Measurements from ENCODE around the gene MTAP.
A peak's percentile ranks its signal among the peaks of the same experiment; 100 is the strongest.
"Not testable (repeated sequence)": the region's sequence is repeated elsewhere in the genome, so short reads cannot be mapped to it uniquely, and the experiment has no call there.

MTAP gene

DNA sequence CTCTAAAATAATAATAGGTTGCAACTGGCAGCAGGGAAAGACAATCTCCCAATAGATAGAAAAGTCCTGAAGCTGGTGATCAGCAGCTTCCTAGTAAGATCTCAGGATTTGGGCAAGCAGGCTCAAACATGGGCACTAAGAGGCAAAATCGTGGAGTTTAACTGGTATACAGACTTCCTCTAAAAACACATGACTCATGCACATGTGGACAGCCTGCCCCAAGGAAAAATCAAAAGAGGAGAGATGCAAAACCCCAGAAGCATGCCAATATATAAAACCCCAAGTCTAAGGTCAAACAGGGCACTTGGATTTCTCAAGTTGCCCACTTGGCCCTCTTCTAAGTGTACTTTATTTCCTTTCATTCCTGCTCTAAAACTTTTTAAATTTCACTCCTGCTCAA lies 129.0 kb downstream of the MTAP start:
- no peak for DNase-seq

DNA sequence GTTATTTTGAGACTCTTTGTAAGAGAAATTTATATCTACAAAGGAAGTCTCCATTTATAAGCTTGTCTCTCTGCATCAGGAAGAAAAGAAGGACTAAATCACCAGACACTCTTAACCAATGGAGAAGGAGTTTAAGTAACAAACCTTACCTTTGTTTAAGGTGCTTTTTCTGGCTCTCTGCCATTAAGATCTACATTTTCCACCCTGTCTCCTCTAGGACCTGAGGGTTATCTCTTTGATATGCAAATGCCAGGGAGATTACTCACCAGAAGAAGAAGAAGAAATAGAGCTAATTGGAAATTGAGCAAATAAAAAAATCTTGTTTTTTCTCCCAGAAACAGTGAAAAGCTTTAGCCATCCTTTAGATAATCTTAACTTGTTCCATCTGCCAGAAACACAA lies 130.8 kb downstream of the MTAP start:
- DNase-seq: no peak

DNA sequence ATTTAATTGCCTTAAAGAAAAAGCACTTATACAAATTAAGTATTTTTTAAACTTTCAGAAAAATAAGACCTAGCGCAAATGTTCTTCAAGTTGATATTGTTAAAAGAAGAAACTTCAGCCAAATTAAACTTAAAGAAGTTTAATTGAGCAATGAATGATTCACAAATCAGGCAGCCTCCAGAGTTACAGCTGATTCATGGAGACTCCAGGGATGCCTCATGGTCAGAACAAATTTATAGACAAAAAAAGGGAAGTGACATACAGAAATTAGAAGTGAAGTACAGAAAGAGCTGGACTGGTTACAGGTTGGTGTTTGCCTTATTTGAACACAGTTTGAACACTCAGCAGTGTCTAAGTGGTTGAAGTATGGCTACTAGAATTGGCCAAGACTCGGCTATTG lies 131.4 kb downstream of the MTAP start:
- DNase-seq: no peak

DNA sequence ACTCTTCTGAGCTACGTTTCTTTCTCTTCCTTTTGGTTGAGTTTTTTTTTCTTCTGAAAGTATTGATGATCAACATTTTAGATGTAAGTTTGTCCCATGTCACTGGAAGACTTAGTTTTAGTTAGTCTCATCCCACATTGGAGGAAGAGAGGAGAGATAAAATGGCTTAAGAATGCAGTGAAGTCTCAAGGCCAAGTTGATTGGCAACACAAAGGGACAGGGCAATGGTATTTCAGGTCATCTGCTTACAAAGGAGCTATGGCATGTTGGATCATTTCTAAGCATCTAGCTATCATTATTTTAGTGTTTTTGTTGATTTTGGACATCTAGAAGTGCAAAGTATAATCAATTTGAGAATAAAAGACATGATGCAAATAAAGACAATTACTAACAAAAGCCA lies 133.2 kb downstream of the MTAP start:
- no peak for DNase-seq

DNA sequence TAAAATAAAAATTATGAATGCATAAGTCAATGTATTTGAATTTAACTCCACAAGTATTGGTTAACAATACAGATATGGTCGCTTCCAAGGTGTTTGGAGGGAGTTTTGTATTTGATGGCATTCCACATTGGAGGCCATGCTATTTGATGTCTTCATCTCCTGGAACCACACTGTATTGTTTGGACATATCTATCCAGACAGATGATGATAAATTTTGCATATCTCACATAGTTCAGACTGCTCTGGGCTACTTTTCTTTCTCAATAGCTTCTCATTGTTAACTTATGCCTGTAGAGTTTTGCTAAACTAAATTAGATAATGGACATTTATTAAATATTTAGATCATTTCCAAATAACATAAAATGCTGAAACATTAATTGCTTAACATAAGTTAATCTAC lies 133.7 kb downstream of the MTAP start:
- DNase-seq: no peak

DNA sequence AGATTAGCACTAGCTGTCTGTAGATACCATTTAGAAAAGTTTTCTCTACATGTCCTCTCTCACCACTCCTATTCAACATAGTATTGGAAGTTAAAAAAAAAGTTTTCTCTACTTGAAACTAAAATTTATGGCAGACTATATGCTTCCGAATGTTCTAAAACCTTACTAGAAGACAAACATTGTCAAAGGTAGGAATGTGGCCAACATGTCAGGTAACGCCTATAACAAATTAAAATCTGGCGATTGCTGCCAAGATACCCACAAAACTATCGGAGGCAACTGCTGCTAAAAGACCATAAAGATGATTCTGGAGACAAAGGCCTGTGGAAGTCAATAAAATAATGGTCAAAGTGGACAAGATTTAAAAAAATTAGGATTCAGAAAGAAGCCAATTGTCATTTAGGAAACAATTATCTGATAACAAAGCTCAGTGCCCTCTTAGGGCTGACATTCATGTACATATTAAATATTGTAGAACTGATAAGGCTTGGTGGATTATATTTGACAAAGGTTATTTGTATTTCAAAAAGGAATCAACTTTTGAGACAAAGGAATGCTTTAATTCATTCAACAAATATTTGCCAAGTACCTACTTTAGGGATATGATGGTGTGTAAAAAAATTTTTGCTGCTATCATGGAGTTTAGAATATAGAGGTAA lies 139.0 kb downstream of the MTAP start:
- no peak for DNase-seq

DNA sequence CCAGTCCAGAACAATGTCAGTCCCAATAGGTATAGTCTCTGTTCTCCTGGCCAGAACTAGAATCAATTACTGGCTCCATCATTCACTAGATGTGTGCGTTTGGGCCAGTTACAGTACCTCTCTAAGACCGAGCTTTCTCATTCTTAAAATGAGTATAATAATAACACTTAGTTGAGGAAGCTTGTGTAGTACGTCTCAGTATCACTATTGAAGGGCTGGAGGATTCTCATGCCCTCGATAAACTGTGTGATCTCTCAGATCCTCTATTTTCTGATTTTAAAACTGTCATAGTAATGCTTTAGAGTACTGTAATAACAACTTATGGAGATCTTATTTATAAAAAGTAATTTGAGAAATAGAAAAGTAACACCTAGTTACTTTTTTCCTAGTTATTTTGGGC lies 141.0 kb downstream of the MTAP start:
- DNase-seq: no peak

DNA sequence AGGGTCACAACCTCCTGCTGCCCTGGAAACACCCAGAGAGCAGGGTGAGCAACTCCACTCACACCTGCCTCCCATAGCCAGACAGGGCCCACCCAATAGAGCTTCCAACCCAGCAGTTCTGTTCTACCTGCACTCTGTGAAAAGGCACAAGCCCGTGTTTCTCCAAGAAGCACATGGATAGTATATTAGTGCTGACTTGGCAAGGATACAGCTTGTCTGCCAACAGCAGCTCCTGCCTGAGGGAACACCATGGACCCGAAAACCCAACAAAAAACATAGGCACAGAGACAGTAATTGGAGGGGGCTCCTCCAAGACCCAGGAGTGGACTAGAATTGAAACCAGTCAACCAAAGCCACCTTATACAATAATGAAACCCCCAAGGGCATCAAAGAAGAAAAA lies 143.2 kb downstream of the MTAP start:
- no peak for DNase-seq

DNA sequence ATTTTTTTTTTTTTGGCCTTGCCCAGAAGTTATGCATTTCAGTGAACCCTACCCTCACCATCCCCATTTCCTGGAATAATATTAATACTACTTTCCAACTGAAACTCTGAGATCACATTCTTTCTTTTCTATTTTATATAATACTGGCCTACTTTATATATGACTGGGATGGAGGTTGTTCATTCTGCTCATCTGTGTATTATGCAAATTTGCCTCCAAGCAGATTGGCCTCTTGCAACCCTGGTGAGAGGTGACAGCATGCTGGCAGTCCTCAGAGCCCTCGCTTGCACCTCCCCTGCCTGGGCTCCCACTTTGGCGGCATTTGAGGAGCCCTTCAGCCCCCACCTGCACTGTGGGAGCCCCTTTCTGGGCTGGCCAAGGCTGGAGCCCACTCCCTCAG lies 156.4 kb downstream of the MTAP start:
- no peak for DNase-seq

DNA sequence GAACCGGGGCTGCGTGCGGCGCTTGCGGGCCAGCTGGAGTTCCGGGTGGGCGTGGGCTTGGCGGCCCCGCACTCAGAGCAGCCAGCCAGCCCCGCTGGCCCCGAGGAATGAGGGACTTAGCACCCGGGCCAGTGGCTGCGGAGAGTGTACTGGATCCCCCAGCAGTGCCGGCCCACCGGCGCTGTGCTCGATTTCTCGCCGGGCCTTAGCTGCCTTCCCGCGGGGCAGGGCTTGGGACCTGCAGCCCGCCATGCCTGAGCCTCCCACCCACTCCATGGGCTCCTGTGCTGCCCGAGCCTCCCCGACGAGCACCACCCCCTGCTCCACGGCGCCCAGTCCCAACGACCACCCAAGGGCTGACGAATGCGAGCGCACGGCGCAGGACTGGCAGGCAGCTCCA lies 156.8 kb downstream of the MTAP start:
- DNase-seq: not testable (repeated sequence)

DNA sequence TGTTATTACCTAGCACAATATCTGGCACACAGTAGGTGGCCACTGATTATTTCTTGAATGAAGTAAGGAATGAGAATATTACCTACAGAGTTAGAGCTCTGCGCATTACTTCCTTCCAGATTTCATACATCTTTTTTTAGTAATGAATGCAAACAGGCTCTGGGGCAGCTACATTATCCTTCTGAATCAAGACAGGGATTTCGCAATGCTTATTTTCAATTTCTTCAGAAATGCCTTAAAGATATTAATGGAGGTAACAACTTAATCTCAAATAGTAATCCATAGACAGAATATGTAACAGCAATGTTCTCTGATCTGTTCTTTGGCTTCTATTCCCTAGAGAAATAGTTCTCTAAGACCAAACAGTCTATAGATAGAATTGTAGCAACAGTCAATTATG lies 159.1 kb downstream of the MTAP start:
- no peak for DNase-seq

DNA sequence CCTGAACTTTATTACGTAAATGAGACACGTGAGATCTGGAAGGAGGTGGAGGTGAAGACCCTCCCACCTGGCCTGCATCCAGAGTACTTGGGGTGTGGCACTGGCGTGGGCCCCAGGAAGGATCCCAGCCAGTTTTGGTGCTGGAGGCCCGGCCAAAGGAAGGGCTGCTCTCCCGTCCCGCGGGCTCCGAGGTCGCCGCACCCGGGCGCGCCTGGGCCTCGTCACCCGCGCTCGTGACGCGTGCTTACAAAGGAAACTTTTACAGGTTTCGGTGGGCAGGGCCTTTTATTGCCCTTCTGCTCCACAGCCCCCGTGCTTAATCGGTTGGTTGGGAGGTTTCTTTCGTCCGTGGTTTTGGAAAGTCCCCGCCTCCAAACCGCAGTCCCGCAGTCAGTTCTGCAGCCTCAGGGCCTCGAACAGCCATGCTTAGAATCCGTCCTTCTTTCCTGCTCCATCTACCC lies 162.5 kb downstream of the MTAP start:
- DNase-seq: peak; percentile 61 to 66

DNA sequence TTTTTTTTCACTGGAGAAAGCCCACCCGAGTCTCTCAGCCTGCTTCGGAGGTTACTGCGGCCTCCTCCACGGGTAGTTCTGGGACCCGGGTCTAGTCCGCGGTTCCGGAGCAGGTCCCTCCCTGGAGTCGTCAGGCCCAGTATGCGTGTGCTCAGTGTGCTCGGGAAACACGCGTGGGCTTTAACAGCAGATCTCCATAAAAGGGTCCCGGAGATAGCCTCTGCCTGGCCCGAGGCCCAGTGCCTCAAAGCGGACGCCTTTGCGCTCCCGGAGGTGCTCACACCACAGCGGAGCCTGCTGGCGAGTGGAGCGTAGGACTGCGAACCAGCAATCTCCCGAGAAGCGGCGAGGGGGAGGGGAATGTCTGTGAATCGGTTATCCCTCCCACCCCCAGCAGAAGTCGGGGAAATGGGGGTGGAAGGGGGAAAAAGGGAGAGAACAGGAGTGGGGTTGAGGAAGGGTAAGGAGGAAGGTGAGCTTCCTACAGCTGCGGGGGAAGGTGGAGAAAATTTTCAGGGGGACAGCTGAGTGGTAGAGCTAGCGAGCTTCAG lies 163.0 kb downstream of the MTAP start:
- peak; percentile 59 to 66 for DNase-seq

DNA sequence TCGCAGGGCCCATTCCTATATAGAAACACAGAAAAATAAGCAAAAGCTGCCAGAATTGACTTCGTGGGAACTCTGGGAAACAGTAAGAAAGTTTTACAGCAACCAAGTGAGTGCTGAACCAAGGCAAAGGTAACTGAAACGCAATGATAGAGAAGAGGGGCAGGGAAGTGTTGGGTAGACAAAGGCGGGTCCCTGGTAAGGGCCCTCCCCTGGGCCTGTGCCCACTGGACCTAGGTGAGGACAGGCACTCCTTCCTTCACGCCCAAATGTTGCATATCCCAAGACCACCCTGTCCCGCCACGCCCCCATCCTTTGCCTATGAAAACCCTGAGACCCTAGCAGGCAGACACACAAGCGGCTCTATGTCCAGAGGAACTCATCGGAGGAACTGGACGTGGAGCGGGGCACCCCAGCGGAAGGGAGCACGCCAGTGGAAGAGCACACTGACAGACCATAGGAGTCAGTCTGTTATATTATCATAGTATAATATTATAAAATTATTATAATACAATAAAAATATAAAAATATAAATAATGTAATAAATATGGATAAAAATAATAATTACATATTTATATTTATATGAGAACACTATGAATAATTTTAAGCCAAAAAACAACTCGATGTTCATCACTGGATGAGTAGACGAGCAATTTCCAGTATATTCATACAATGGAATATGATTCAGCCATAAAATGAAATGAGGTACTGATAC lies 163.9 kb downstream of the MTAP start:
- no peak for DNase-seq

DNA sequence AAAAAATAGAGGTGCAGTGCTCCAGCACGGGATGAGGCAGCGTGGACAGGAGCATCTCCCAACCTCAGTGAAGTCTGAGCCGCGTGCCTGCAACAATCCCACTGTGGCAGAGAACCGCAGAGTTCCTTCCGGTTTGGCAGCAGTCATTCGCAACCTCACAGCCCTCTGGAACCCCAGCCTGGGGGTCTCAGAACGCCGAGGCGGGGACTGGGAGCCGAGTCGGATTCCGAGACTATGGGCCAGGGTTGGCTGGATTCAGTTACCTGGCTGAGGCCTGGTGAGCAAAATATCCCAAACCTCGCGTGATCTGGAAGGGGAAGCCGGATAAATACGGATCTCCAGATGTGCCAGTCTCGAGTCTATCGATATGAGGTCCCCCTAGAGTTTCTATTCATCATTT lies 164.7 kb downstream of the MTAP start:
- DNase-seq: no peak

DNA sequence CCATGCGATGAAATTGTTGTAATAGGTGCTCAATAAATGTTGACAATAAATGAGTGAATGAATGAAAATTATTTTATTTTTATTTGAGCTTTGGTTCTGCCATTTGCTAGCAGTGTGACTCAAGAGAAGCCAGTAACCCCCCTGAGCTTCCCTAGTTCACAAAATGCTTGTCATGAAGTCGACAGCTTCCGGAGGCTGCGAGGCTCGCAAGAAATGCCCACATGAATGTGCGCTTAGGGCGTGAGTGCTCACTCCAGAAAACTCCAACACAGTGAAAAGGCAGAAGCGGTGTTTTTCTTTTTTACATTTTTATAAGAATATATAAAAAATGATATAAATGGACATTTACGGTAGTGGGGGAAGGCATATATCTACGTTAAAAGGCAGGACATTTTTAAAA lies 165.3 kb downstream of the MTAP start:
- DNase-seq: no peak

DNA sequence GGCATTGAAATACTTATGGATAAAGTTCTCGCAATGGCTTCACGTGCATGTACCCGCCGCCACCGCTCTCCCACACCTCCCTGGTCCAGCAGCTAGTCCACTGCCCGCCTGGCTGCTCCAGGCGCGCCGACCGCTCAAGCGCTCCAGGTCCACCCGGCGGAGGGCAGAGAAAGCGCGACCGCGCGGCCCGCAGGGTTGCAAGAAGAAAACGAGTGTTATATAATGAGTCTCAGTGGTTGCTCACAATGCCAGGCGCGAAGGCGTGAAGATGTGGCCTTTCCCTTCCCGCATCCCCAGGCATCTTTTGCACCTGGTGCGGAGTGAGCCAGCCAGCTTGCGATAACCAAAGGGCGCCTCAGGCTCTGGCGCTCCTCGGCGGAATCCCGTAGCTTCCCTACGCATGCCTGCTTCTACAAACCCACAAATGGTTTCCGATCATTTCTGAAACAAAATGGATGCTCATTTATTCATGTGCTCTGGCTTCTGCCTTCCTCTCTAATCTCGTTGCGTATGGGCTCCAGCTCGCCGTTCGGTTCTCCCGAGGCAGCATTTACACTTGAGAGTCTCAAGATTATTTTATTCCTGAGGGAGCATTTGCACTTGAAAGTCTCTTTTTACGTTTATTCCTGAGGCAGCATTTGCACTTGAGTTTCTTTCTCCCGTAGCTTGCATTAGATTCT lies 166.0 kb downstream of the MTAP start:
- DNase-seq: peak in 1 of 2 experiments; percentile 33

DNA sequence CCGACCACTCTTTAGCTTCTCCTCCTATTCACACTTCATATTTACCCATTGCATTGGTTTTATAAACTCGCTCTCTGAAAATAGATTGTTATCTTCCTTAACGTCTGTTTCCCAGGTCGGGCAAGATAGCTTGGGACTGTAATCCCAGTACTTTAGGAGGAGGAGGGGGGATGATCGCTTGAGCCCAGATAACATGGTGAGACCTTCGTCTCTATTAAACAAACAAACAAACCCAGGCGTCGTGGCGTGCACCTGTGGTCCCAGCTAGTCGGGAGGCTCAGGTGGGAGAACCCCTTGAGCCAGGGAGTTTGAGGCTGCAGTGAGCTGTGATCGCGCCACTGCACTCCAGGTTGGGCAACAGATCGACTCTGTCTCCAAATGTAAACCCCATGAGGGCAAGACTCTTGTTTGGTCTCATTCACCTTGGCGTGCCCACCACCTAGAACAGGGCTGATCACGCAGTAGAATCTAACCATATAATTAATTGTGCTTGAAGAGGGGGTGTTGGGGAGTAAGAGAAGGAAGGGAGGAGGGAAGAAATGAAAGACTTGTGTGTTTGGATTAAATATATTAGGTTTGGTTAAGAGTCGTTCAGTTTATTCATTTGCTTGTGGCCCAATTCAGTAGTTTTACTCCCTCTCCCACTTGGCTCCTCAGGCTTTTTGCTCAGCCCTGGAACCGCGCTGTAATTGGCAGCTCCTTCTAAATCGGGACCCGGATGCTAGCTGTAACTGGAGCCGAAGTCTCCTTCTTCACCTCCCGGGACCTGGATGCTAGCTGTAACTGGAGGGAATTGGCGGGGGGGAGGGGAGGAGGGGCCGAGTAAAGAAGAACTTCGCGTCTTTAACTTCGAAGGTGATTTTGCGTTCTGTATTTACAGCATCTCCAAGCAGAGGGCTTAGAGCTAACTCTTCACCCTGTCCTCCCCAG lies 166.8 kb downstream of the MTAP start:
- no peak for DNase-seq

DNA sequence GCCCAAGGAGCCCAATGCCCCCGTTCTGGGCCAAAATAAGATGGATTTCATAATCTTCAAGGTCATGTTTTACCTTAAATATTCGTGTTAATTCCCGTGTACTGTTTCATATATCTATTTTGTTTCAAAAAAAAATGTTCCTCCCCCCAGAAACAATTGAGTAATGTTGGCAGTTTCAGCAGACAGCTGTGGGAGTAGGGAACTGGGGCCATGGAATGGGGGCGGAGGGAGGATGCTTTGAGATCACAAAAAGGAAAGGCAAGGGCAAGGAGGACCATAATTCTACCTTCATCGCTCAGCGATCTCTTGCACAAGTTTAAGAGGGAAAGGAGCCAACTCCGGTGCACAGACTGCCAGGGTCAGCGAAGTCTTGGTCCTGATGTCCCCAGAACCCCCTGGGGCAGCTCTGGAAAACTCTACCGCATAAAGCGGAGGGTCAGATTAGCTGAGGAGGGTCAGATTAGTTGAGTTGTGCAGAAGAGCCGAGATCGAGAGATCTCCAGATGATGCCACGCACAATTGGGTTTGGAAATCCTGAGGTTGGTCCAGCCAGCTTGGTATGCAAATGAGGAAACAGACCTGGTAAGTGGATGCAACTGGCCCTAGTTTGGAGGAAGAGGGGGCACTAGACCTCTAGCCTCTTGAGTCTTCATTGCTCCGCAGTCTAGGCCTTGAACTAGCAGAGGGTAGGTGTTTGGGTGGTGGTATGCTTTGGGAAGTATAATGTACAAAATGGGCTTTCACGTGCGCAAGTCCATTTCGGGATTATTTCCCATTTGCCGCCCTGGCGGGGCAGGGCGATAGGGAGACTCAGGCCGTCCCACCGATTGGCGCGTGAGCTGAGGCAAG lies 167.7 kb downstream of the MTAP start:
- no peak for DNase-seq

DNA sequence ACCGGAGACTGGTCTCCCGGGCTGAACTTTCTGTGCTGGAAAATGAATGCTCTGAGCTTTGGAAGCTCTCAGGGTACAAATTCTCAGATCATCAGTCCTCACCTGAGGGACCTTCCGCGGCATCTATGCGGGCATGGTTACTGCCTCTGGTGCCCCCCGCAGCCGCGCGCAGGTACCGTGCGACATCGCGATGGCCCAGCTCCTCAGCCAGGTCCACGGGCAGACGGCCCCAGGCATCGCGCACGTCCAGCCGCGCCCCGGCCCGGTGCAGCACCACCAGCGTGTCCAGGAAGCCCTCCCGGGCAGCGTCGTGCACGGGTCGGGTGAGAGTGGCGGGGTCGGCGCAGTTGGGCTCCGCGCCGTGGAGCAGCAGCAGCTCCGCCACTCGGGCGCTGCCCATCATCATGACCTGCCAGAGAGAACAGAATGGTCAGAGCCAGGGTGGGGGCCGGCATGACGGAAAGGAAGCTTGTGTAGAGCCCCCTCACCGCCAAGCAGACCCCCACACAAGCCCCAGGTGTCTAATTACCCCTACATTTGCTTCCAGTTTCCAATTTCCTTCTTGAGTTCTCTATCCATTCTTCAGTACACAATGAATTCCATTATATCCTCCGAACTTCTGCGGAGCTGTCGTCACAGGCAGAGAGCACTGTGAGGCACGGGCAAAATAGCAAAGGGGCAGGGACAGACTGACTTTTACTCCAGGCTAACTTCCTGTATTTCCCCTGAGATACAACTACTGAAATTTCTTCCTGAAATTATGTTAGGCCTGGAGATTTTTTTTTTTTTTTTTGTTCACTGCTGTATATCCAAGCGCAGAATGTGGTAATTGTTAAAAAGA lies 168.6 kb downstream of the MTAP start:
- no peak for DNase-seq

DNA sequence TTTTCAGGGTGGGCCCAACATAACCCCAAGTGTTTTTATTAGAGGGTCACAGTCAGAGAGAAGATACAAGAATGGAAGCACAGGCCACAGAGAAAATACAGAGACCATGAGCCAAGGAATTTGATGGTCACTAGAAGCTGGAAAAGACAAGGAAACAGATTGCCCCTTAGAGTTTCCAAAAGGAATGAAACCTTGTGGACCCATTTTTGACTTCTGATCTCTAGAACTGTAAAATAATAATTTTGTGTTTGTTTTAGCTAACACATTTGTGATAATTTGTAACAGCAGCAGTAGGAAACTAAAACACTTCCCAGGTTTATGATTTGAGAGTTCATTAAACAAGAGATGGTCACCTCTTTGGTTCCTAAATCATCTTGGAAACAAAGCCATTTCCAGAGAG lies 169.9 kb downstream of the MTAP start:
- no peak for DNase-seq

All from activated T-cell treated with anti-CD3 and anti-CD28 coated beads, Interleukin-2, amount 50 U/mL, for 48 hours (primary cell).